Activated CD4-positive, alpha-beta T cell treated with anti-CD3 and anti-CD28 coated beads, Interleukin-2, amount 50 U/mL, for 1 hour (primary cell): ENCODE measurements around the gene RTN4.
A peak's percentile ranks its signal among the peaks of the same experiment; 100 is the strongest.
"Not testable (repeated sequence)": the region's sequence is repeated elsewhere in the genome, so short reads cannot be mapped to it uniquely, and the experiment has no call there.

ENCODE experiments used
- DNase-seq: peaks from one replicate; pipeline ENCODE4 v3.0.0-alpha.2; 2020

The RTN4 gene, protein sequence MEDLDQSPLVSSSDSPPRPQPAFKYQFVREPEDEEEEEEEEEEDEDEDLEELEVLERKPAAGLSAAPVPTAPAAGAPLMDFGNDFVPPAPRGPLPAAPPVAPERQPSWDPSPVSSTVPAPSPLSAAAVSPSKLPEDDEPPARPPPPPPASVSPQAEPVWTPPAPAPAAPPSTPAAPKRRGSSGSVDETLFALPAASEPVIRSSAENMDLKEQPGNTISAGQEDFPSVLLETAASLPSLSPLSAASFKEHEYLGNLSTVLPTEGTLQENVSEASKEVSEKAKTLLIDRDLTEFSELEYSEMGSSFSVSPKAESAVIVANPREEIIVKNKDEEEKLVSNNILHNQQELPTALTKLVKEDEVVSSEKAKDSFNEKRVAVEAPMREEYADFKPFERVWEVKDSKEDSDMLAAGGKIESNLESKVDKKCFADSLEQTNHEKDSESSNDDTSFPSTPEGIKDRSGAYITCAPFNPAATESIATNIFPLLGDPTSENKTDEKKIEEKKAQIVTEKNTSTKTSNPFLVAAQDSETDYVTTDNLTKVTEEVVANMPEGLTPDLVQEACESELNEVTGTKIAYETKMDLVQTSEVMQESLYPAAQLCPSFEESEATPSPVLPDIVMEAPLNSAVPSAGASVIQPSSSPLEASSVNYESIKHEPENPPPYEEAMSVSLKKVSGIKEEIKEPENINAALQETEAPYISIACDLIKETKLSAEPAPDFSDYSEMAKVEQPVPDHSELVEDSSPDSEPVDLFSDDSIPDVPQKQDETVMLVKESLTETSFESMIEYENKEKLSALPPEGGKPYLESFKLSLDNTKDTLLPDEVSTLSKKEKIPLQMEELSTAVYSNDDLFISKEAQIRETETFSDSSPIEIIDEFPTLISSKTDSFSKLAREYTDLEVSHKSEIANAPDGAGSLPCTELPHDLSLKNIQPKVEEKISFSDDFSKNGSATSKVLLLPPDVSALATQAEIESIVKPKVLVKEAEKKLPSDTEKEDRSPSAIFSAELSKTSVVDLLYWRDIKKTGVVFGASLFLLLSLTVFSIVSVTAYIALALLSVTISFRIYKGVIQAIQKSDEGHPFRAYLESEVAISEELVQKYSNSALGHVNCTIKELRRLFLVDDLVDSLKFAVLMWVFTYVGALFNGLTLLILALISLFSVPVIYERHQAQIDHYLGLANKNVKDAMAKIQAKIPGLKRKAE

DNA sequence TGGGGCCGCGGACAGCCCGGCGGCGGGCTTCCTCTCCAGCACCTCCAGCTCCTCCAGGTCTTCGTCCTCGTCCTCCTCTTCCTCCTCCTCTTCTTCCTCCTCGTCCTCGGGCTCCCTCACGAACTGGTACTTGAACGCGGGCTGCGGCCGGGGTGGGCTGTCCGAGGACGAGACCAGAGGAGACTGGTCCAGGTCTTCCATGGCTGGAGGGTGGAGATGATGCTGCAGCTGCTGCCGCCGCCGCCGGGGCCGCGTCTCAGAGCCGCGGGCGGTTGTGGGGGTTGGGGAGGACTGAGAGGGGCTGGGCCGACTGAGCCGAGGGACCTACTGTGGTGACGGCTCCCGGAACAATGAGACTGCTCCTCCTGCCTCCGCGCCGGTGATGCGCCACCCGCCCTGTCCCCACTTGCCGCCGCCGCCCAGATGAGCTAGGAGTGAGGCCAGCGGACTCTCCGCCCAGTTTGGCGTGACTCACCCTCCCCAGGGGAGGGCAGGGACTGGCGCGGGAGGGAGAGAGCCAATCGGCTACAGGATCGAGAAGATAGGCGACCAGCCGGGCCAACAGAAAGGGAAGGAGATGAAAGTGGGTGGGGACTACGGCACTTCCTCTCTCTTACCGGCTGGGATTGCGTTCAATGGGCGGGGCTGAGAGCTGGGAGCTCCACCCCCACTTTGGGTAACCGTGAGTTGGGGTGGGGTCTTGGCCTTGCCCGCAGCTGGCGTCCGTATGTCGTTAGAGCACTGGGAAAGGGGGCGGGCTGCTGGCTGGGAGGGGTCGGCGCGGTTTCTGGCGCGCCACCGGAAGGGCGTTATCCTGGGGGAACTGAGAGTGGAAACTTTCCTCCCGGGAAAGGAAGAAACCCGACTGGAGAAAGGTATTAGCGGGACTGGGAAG lies at the start of gene RTN4:
Gene RTN4, minus strand, starts transcription at position 352 of the 895 bp plus-strand sequence. Its CDS starts 151 bp downstream, at position 201.
- DNase-seq = peak; percentile 98

- no peak for DNase-seq
These were observed 49.2 kb upstream of the RTN4 start for GRCh38 chr2:55099493-55099877.

- DNase-seq = no peak
These were observed 47.5 kb upstream of the RTN4 start for GRCh38 chr2:55097461-55098410.

DNA sequence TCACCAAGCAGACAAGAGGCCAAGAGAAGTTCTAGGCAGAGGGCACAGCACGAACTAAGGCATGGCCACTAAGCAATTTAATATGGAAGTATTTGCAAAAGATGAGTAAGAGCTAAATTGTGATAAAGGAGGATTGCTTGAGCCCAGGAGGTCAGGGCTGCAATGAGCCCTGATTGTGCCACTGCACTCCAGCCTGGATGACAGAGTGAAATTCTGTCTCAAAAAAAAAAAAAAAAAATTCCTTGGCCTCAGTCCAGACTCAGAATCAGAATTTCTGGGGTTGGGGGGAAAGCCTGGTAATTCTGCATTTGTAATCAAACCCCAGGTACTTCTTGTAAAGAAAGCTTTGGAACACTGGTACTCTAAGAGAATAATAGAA lies 46.8 kb upstream of the RTN4 start:
- no peak for DNase-seq

DNA sequence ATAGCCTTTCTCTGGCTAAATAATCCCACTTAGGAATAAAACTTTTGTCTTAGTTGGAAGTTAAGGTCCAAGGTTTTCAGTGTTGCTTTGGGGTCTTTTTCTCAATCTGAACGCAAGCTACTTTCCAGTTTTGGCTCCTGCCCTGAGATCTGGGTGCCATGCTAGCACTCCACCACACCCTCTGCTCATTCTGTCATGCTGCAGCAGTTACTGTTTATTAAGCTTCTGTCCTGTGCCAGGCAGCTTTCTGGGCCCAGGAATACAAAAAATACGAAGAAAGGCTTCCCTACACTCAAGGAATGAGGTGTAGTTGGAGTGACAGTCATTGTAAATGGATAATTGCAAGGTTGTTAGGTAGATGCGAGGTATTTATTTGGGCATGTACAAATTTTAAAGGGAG lies 46.3 kb upstream of the RTN4 start:
- DNase-seq = no peak

DNA sequence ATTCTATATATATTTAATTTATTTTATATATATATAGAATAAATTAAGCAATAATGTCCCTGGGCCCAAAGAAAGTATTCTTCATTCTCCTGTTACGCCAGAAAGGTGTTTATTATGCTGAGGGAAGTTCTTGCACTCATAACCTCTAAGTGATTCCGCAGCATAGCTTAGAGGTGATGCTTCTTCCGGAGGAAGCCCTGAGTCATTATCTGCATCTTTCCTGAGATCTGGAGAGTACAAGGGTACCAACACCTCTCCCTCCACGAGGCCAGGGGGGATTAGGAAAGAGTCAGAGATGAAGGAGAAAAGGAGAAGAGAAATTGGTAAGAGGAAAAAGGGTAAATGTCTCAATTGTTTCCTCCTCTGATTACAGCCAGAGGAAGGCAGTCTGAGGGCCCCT lies 43.1 kb upstream of the RTN4 start:
- DNase-seq = no peak

GRCh38 chr2:55092439-55092838 lies 42.2 kb upstream of the RTN4 start:
- DNase-seq = no peak

DNA sequence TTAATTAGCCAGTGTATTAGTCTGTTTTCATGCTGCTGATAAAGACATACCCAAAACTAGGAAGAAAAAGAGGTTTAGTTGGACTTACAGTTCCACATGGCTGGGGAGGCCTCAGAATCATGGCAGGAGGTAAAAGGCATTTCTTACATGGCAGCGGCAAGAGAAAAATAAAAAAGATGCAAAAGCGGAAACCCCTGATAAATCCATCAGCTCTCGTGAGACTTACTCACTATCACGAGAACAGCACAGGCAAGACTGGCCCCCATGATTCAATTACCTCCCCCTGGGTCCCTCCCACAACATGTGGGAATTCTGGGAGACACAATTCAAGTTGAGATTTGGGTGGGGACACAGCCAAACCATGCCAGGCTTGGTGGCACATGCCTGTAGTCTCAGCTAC lies 41.4 kb upstream of the RTN4 start:
- not testable (repeated sequence) for DNase-seq

DNA sequence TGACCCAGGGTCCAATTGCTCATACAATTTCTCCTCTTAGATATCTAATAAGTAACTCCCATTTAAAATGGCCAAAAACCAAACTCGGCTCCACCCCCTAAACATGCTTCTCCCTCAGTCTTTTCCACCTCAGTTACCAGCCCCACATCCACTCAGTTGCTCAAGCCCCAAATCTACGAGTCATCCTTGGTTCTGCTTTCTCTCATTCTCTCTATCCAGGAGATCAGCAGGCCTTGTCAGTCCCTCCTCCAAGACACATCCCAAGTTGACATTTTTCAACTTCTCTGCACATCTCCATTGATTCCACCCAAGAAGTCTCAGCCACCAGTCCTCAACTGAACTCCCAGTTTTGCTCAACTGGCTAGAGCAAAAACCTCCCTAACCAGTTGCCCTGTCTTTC lies 40.5 kb upstream of the RTN4 start:
- no peak for DNase-seq

DNA sequence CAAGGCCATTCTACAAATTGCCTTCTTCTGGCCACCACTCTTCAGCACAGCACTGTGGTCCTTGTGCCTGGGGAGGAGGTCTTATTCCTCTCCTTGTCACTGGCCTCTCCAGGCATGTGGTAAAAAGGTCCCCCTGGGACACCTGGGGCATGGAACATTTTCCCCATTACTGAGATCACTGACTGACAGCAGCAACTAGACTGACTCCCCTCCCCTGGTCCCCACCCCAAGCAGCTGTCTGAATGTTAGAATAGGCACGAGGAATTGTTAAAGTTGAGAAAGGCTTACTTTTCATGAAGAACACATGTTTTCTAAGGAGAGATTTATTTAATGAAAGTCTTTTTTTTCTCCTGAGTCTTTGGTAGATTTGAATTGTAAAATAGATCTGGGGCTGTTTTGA lies 39.5 kb upstream of the RTN4 start:
- no peak for DNase-seq

DNA sequence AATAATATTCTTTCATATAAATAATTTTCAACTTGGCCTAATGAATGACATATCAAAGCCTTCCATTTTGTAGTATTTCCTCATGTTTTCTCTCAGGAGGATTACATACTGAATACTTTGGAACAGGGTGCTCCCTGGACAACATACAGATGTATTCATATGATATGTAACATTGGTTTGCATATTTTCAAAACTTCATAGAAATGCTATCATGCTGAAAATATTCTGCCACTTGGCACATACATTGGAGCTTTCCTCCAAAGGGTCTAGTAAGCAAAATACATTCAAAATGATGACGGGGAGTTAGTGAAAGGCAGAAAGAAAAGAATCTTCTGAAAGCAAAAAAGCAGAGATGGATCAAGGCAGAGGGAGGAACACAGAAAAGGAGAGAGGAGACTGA lies 38.1 kb upstream of the RTN4 start:
- DNase-seq = no peak

DNA sequence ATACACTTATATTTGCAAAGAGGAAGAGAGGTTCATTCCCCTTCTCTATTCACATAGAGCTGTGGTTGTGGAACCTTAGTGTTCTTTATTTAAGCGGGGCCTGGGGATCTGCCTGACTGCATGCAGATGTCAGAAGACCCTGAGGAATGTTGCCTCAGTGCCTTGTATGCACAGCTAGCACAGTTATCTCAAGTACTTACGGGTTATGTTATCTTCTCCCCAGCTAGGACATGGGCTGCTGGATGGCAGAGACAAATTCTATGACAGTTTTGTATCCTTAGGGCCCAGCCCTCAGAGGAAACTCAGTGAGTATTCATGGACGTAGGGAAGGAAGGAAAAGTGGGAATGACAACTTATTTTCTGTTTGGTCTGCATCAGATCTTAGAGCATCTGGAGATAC lies 37.7 kb upstream of the RTN4 start:
- no peak for DNase-seq

DNA sequence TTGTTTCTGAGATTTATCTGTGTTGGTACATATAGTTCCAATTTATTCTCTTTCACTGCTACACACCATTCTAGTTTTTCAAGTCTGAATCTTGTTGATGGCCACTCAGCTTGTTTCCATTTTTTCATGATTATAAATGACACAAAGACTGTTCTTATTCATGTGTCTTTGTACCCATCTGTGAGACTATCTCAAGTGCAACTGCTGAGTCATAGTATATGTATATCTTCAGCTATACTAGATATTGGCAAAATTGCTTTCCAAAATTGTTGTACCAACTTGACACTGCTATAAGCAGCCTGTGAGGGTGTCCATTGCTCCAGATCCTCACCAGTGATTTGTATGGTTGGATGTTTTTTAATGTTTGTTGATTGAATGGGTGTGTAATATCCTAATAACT lies 37.2 kb upstream of the RTN4 start:
- no peak for DNase-seq

GRCh38 chr2:55085113-55086040 lies 35.1 kb upstream of the RTN4 start:
- no peak for DNase-seq

DNA sequence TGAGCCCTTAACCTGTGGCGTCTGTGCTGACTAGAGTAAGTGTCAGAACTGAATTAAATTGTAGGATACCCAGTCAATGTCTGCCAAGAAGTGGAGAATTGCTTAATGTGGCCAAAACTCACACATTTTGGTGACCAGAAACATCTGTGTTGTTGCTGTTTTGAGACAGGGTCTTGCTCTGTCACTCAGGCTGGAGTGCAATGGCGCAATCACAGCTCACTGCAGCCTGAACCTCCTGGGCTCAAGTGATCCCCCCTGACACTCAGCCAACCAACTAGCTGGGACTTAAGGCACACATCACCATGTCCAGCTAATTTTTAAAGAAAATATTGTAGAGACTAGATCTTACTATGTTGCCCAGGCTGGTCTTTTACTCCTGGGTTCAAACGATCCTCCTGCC lies 34.4 kb upstream of the RTN4 start:
- no peak for DNase-seq

DNA sequence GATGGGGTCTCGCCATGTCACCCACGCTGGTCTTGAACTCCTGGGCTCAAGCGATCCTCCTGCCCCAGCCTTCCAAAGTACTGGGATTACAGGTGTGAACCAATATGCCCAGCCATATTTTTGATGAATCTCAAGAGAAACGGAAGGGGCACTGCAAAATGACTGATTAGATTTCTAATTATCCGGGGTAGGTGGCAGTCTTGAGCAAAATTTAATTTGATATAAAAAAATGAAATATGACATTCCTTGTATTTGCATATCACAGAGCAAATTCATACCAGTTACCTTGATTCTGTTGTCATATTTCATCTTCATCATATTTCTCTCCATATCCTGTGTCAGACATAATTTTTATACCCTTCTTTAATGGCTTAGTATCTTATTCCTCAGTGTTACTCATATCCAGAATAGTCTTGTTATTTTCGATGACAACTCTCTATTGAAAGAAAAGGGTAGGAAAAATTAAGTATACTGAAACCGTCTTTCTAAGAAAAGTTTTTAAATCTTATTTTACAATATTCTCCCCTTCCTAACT lies 30.0 kb upstream of the RTN4 start:
- no peak for DNase-seq

- no peak for DNase-seq
These were observed 28.7 kb upstream of the RTN4 start for GRCh38 chr2:55078956-55079355.

DNA sequence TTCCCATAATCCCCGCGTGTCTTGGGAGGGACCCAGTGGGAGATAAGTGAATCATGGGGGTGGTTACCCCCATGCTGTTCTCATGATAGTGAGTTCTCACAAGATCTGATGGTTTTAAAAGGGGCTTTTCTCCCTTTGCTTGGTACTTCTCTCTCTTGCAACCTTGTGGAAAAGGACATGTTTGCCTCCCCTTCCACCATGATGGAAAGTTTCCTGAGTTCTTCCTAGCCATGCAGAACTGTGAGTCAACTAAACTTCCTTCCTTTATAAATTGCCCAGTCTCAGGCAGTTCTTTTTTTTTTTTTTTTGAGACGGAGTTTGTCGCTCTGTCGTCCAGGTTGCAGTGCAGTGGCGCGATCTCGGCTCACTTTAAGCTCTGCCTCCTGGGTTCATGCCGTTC lies 26.5 kb upstream of the RTN4 start:
- no peak for DNase-seq

DNA sequence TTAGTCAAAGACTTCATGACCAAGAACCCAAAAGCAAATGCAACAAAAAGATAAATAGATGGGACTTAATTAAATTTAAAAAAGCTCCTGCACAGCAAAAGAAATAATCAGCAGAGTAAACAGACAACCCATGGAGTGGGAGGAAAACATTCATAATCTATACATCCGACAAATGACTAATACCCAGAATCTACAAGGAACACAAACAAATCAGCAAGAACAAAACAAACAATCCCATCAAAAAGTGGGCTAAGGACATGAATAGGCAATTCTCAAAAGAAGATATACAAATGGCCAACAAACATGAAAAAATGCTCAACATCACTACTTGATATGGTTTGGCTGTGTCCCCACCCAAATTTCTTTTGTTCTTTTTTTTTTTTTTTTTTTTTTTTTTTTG lies 25.8 kb upstream of the RTN4 start:
- DNase-seq = not testable (repeated sequence)
